Measurements from ENCODE around the gene CTBP2. TPM values are rescaled to one million over a fixed set of nuclear protein-coding genes. Genes with fewer than 3 reads are reported as not detected.

CTBP2 gene
- total RNA-seq, 1 experiment from 2014 or later = 212 TPM

DNA sequence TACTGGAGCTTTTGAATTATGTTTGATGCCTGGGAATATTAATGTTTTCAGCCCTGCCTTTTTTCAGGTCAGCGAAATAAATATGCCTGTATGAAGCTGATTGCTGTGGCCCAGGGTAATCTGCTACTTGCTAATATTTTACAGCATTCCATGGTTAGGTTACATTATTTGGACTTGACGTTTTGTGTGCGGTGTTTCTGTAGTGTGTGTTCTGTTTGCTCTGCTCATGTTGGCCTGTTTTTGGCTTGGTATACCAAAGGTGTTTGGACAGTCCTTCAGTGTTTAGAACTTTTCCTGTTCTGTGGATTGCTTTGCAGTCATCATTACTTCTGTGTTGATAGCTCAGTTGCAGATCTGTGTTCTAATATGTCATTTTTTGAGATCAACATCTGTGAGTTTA lies 206.9 kb downstream of the CTBP2 start:
- Histone ChIP-seq H2AK5ac (ENCODE audit: insufficient read length, low read length) (no peak overlapping the region), H2BK20ac (ENCODE audit: low read depth, low read length, poor library complexity, severe bottlenecking) (no peak overlapping the region), H2BK12ac (ENCODE audit: insufficient read length, low read depth, low read length) (no peak overlapping the region), H2BK120ac (ENCODE audit: low read depth, low read length, poor library complexity, severe bottlenecking) (no peak overlapping the region), H3K9ac (ENCODE audit: extremely low read depth, insufficient read length, low read length) (no peak overlapping the region), H4K5ac (ENCODE audit: insufficient read length, low read depth, low read length) (no peak overlapping the region), H2BK15ac (ENCODE audit: low read depth, low read length) (no peak overlapping the region), H3K23me2 (ENCODE audit: insufficient read length, low read depth, low read length, poor library complexity, severe bottlenecking) (no peaks in the 10 kb centered on the region), H3K27ac (ENCODE audit: insufficient read length, low read depth, low read length) (no peak overlapping the region), H4K8ac (replicated peaks; ENCODE audit: insufficient read length, low read depth, low read length) (no peak overlapping the region), H3K18ac (ENCODE audit: insufficient read length, low read depth, low read length) (no peak overlapping the region), H3K79me1 (ENCODE audit: insufficient read depth, low read depth, low read length, poor library complexity, severe bottlenecking) (peaks cover 17% of the 10 kb centered on the region), H3K79me2 (ENCODE audit: insufficient read depth, low read length) (peaks cover 20% of the 10 kb centered on the region; the same call in 1 of the 2 replicates), H3T11ph (ENCODE audit: low read length) (no peak overlapping the region), H3K4me1 (ENCODE audit: insufficient read depth, low read length) (no peaks in the 10 kb centered on the region), H2BK5ac (ENCODE audit: insufficient read length, low read length) (no peak overlapping the region), H3K56ac (ENCODE audit: insufficient read length, low read depth, low read length) (no peak overlapping the region), H4K20me1 (ENCODE audit: control insufficient read depth, insufficient read depth, insufficient read length) (no peaks in the 10 kb centered on the region), H3K4me2 (ENCODE audit: insufficient read depth, insufficient read length, low read length) (no peak overlapping the region), H3K4ac (ENCODE audit: low read depth, low read length) (no peak overlapping the region), H4K91ac (ENCODE audit: insufficient read length, low read depth, low read length) (no peak overlapping the region), H2AFZ (ENCODE audit: low read length) (no peak overlapping the region), H3K27me3 (ENCODE audit: insufficient read depth, low read length) (no peaks in the 10 kb centered on the region), H3K9me3 (ENCODE audit: control insufficient read depth, low read depth, low read length) (no peaks in the 10 kb centered on the region), H3K23ac (ENCODE audit: insufficient read length, low read depth, low read length) (peak overlapping the region; percentile 92), H3K14ac (ENCODE audit: insufficient read depth, low read length) (no peak overlapping the region)
- Mint-ChIP-seq H3K36me3 (ENCODE audit: insufficient read depth in 1 of 3, low read depth in 3 of 3) (peaks cover 0 to 8% (median 4%) of the 10 kb centered on the region in 3 experiments; a peak in 3 of 7 replicates), H3K9me3 (no peaks in the 10 kb centered on the region), H3K4me3 (no peak overlapping the region), H3K27me3 (ENCODE audit: low read depth) (no peaks in the 10 kb centered on the region), H3K4me1 (peaks cover 16 to 17% of the 10 kb centered on the region in 2 experiments), H3K27ac (peak overlapping the region in 2 of 3 experiments; percentile 76 to 95; a peak in 3 of 7 replicates)
- no CpG with 5 or more reads among the region's 3 CpGs for WGBS (ENCODE audit: extremely low coverage, insufficient read length, low lambda C conversion rate)
- no peak for DNase-seq
- TF ChIP-seq, protein P1, sequence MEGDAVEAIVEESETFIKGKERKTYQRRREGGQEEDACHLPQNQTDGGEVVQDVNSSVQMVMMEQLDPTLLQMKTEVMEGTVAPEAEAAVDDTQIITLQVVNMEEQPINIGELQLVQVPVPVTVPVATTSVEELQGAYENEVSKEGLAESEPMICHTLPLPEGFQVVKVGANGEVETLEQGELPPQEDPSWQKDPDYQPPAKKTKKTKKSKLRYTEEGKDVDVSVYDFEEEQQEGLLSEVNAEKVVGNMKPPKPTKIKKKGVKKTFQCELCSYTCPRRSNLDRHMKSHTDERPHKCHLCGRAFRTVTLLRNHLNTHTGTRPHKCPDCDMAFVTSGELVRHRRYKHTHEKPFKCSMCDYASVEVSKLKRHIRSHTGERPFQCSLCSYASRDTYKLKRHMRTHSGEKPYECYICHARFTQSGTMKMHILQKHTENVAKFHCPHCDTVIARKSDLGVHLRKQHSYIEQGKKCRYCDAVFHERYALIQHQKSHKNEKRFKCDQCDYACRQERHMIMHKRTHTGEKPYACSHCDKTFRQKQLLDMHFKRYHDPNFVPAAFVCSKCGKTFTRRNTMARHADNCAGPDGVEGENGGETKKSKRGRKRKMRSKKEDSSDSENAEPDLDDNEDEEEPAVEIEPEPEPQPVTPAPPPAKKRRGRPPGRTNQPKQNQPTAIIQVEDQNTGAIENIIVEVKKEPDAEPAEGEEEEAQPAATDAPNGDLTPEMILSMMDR (conservative IDR thresholded peaks at IDR 0.05) = no peak
